Ramos (cell line): ENCODE data around the gene USP10.

Experiments
- in situ Hi-C: fragments of 300-500 bp; cut with MboI; formaldehyde crosslinking; loops from one replicate; pipeline ENCODE4 v1.14.3; 2022; ENCODE audit warnings: low sequenced_read_pairs; ENCODE audit not compliant: unreplicated experiment

USP10 gene

GRCh38 chr16:84764970-84765369 lies 65.2 kb downstream of the USP10 start:
- in situ Hi-C loops = no loop called here

DNA sequence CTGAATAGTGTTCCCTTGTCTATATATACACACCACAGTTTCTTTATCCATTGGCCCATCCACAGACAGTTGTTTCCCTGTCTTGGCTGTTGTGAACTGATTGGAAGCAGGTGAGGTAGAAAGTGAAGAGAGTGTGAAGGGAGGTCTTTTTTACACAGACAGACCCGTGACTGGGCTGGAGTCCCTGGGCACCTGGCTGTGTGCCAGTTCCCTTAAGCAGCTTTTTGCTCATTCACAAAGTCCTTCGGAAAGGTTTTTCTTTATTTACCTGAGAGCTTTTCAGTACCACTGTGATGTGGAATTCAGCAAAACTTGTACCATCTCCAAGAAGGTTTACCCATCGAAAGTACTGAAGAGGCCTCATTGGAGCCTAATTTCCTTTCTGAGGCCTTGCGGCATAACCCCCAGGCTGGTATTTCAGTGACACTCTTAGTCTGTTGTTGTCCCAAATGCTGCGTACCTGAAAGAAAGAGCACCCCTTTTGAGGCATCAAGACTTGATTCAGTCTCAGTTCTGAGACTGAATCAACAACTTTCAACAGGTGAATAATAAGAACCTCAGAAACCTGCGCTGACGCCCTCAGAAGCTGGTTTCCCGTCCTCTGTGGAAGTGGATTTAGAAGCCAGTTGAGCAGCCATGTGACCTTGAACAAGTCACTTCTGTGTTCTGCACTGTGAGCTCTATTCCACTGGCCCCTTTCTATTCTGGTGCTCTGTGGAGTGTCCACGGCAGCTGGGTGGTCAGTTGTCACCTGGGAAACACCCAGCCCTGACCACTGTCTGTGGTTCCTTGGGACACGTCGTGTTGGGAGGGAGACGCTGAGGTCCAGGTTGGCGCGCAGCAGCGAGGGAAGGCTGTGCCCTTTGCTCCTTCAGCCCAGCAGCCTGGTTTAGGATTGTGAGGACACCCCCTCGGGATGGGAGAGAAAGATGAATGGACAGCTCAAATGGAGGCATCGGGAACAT lies 66.1 kb downstream of the USP10 start:
- in situ Hi-C loops = no loop called here

DNA sequence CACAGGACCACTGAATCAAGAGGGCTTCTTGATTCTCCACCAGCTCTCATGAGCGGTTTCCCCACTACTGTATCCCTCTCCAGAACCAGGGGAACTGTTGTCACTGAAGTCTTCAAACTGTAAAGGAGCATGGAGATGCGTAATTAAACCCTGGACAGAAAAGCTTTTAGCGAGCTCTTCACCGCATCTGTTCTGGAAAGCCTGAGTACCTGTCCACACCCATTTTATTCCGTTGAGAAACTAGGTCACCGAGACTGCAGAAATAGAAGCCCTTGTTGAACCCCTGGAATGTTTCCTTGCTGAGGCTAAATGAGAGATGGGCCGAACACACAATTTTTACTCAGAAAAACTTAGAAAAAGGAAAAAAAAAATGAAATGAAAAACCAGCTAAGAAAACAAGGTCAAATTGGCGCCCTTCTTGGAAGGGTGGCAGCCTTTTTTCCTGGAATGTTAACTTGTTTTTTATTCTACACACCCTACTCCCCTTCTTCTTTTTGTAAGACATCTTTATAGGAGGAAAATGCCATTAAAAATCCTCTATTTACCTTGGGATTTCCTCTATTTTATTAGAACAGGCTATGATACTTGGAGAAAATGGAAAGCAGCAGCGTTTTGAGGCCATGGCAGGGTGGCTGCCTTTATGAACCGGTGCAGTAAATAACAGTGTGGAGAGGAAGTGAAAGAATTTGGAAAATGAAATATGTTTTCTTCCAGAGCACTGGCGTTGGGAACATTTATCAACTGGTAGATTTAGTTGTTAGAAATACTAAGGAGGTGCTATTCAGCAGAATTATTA lies 67.4 kb downstream of the USP10 start:
- in situ Hi-C loops = no loop called here

DNA sequence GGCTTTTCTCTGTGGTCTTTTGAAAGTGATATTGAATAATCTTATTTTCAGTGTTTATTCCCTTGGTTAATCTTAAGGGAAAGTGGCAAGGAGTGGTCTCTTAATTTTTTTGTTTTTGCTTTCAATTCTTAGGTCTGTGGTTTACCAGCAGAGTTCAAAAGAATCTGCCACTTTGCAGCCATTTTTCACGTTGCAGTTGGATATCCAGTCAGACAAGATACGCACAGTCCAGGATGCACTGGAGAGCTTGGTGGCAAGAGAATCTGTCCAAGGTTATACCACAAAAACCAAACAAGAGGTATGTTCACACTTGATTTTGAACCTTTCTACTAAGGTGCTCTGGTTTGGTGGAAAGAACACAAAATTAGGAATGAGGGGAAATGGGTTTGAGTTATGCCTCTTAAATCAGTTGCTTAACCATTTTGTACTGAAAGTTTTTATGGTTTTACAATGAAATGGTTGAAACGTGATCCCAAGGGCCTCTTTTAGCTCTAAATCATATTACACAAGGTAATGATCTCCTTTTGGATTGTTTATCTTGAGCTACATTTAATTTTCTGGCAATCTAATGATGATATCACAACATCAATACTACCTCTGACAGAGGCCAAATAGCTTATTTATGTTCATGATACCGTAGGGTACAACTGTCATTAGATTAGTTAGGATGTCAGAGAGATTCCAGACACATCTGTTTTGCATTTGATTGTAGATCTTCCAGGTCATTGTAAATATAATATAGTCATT lies 68.4 kb downstream of the USP10 start:
- in situ Hi-C loops = no loop called here

DNA sequence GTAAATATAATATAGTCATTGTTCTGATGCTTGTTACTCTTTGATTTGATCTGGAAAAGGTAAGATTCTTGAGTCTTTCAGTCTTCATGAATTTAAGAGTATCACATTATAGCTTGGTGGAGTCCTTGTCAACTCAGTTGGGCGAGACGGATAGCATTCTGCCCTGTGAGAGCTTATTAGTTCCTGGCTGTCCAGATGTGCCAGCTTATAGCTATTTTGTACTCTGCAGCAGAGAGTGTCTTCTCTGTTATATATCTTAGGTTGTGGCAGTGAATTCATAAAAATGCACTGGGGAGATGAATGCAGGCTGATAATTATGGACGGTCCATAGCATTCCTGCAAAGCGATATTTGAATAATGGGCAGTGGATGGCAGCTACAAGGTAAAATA lies 69.0 kb downstream of the USP10 start:
- in situ Hi-C loops = no loop called here

DNA sequence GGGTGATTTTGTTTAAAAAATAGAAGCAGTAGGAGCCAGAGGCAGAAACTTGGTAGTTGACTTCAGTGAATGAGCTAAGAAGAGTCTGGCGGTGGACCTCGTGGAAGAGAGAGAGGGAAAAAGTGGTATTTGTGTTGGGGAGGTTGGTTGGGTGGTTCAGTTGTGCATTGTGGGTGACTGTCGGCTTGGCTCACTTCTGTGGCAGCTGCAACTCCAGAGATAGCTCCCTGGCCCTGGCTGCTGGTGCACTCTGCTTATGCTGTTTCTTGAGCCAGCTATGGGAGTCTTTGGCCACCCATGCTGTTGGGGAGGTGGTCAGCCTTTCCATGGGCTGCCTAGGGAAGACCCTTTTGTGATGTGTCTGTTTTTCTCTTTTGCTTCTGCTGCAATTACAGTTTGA lies 69.6 kb downstream of the USP10 start:
- in situ Hi-C loops = no loop called here

DNA sequence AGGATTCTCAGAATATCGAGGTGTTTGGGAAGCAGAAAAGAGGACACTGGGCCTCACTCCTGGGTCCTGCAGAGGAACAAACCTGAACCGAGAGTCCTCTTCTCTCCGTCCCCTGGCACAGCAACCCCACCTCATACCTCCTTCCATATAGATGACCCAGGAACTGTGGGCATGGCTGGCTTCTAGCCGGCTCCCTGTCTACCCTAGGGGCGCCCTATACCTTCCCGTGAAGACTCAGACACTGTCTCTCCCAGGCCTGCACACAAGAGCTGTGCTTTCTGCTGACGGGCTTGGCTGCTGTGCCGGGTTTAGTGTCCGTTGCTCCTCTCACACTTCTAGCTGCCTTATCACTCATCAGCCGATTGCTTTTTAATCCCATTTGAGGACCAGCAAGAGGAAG lies 73.5 kb downstream of the USP10 start:
- in situ Hi-C loops = no loop called here

- in situ Hi-C loops = no loop called here
Measured at GRCh38 chr16:84774810-84775209, 75.0 kb downstream of the USP10 start.

DNA sequence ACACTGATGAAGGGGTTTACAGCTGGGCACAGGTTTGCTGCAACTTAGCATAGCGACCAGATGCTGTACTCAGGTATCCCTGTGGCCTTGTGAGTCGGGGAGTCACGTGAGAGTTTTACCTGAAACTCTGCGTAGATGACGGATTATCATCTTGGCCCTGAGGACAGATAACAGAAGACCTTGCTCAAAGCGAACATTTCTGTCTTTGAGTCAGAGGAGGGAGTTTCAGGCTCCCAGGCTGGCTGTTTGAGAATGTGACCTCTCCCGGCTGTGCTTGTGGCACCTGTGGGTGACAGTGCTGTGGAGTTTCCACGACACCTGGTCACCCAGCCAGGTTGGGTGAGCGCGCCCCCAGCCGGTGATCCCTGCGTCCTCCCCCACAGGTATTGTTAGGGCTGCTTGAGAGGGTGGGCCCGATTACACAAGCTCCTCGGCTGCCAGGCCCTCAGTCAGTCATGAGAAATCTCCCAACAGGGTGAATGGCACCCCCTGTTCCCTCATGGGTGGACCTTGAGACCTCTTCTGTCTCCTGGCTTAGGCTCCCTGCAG lies 75.5 kb downstream of the USP10 start:
- in situ Hi-C loops = no loop called here

DNA sequence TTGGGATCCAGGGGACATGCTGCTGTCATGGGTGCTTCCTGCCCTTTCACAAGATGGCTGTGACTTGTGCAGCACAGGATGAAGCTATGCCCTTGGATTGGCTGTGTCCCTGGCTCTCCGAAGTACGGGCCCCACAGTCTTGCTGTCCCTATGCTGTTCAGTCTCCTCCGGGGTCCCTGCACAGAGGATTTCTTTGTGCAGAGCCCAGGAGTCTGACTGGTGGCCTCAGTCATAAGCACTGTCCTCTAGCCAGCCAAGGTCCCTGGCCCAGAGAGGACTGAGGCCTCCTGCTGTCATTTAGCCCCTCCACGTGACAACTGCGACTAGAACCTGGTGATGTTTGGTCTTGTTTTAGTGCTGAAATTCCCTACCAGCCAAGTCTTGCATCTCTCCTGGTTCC lies 77.6 kb downstream of the USP10 start:
- in situ Hi-C loops = no loop called here

DNA sequence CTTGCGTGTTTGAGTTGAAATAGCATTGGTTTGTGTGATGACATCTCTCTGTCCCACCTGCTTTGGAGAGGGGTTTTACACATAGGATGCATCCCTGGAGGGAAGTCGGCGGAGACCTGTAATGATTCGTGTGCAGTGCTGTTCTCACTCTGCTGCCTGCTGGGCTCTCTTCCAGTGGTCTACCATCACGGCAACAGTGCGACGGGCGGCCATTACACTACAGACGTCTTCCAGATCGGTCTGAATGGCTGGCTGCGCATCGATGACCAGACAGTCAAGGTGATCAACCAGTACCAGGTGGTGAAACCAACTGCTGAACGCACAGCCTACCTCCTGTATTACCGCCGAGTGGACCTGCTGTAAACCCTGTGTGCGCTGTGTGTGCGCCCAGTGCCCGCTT lies 78.9 kb downstream of the USP10 start:
- in situ Hi-C loops = no loop called here

- in situ Hi-C loops = no loop called here
Measured at GRCh38 chr16:84780063-84780462, 80.3 kb downstream of the USP10 start.

DNA sequence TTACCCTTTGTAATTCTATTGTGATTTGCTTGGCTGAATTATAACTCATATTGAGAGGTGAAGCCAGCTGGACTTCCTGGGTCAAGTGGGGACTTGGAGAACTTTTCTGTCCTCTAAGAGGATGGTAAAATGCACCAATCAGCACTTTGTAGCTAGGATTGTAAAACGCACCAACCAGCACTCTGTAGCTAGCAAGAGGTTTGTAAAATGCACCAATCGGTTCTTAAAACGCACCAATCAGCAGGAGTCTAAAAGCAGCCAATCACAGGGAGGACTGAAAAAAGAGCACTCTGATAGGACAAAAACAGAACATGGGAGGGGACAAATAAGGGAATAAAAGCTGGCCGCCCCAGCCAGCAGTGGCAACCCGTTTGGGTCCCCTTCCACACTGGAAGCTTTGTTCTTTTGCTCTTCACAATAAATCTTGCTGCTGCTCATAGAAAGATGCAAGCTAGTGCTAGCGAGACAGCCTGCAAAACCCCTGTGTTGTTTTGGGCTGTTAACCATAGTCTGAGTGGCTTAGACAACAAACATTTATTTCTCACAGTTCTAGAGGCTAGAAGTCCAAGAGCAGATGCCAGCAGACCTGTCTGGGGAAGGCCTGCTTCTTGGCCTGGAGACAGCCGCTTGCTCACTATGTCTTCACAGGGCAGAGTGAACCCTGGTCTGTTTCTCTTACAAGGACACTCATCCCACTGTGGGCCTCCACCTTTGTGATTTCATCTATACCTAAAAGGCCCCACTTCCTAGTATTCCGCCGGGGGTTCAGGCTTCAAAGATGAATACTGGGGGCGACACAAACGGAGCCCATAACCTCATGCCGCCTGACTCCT lies 81.0 kb downstream of the USP10 start:
- in situ Hi-C loops = no loop called here

DNA sequence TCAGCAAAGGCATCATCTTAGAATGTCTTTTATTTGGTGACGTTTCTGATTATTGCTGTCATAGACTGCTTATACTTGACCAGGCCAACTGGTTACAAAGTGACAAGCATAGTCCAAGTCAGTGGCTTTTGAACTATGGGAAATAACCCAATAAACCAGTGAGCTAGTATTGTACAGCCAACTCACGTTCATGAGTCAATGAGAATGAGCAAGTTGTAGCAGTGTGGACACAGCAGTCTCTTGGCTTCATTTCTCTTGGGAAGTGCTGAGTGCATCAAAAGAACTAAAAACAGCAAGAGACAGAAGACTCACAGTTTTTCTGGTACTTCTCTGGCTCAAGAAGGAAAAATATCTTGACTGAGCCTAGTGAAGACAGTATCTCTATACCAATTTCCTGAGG lies 83.0 kb downstream of the USP10 start:
- in situ Hi-C loops = no loop called here

DNA sequence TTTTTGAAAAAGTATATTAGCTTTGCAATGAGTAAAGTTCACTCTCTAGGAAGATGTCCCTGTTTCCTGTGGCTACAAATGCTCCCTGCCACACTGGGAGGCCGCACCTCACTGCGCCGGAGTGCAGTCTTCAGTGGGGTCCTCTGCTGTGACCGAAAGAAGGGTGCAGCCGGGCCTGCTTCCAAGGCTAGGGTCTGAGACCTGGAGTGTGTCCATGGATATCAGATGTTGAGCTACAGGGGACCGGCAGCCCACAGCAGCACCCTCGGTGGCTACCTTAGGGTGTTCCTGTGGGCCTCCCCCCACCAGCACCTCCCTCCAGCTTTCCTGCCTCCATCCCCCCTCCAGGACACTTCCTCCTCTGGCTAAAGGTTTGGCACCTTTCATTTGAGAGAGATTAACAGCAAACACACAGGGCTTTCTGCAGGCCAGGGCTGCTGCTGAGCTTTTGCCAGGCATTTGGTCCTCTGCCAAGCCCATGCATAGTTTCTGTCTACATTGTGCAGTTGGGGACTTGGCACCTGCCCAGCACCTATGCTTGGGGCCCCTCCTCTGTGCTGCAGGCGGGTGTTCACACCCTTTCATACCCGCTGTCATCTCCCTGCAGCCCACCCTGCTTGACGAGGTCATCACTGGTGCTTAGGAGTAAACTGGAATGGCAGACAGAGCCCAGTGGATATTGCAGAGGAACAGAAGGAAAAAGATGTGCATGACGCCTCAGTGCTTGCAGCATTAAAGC lies 86.2 kb downstream of the USP10 start:
- in situ Hi-C loops = no loop called here

DNA sequence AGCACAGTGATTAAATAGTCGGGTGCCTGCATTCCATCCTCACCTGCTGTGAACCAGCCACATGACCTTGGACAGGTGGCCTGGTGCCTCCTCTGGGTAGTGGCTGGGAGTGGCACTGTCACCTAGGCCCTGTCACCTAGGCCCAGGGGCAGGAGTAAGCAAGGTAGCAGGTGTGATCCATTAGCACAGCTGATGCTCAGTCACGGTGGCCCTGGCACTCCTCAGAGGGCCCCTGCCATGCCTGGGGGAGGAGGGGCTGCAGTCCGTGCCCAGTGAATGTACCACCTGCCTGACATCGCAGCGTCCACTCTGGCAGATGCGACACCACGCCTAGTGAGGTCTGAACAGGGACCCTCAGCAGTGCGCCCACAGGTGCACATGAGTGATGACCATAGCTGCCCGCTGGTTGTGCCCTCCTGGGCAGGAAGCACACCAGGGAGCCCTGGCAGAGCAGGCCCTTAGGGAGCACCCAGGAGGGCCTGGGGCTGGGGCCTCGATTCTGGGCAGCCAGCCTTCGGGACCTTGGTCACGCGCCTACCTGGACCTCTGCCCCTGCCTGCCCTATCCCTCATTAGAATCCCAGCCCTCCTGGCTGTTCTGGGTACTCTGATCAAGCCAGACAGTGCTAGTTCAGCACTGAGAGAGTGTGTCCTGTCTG lies 86.9 kb downstream of the USP10 start:
- in situ Hi-C loops = no loop called here

- in situ Hi-C loops = no loop called here
Measured at GRCh38 chr16:84787263-84787622, 87.4 kb downstream of the USP10 start.

GRCh38 chr16:84788920-84789391 lies 89.2 kb downstream of the USP10 start:
- in situ Hi-C loops = no loop called here
